Naive thymus-derived CD4-positive, alpha-beta T cell (primary cell): ENCODE measurements around the gene LGALS9C. TPM values are rescaled to one million over a fixed set of nuclear protein-coding genes. Genes with fewer than 3 reads are reported as not detected.
"Not testable (repeated sequence)": the region's sequence is repeated elsewhere in the genome, so short reads cannot be mapped to it uniquely, and the experiment has no call there.

Source experiments
- ATAC-seq: fragments of 150-1000 bp; cut with Tn5 transposase; 2 replicates; pipeline ENCODE4 v1.10.0; 2021; ENCODE audit warnings: mild to moderate bottlenecking, moderate library complexity
- CTCF ChIA-PET: fragments of 350-600 bp; sonication (Branson Sonifier 250); formaldehyde crosslinking; loops from one replicate; lab custom pipeline; 2021; ENCODE audit warnings: antibody characterized with exemption; lab: Charles Lee
- POLR2A ChIA-PET: fragments of 350-600 bp; sonication (Branson Sonifier 250); formaldehyde crosslinking; loops from one replicate; lab custom pipeline; 2021; ENCODE audit warnings: antibody characterized with exemption, inconsistent platforms; lab: Charles Lee
- DNase-seq, 9 donors: peaks; one replicate each; pipeline versions ENCODE4 v3.0.0 to v3.0.0-alpha.2; 2020 to 2022; ENCODE audit warnings: mixed read lengths in 1 of 9
- H3K27ac ChIP-seq: one replicate; pipeline ENCODE4 v1.7.0; 2013; ENCODE audit warnings: mild to moderate bottlenecking, low read depth, low read length, moderate library complexity
- H3K27me3 ChIP-seq, 2 donors: one replicate each; pipeline ENCODE4 v1.7.0; 2013; ENCODE audit warnings: low read length in 2 of 2, mild to moderate bottlenecking in 2 of 2, moderate library complexity in 2 of 2; ENCODE audit not compliant: control insufficient read depth in 2 of 2, insufficient read depth in 2 of 2
- H3K36me3 ChIP-seq, 3 experiments: 1 replicate in 2 of 3; 2 replicates in 1 of 3; pipeline ENCODE4 v1.7.0; 2013; ENCODE audit warnings: low read length in 3 of 3, mild to moderate bottlenecking in 3 of 3, moderate library complexity in 1 of 3; ENCODE audit not compliant: insufficient read depth in 3 of 3, control insufficient read depth in 2 of 3
- H3K4me1 ChIP-seq, 2 donors: one replicate each; pipeline ENCODE4 v1.7.0; 2013; ENCODE audit warnings: low read length in 2 of 2, mild to moderate bottlenecking in 2 of 2, moderate library complexity in 1 of 2; ENCODE audit not compliant: control insufficient read depth in 2 of 2, insufficient read depth in 2 of 2
- H3K4me3 ChIP-seq: 2 replicates; pipeline ENCODE4 v1.7.0; 2013; ENCODE audit warnings: mild to moderate bottlenecking, low read length
- H3K9me3 ChIP-seq, 3 experiments: 1 replicate in 2 of 3; 2 replicates in 1 of 3; pipeline ENCODE4 v1.7.0; 2013; ENCODE audit warnings: low read length in 3 of 3; ENCODE audit not compliant: control insufficient read depth in 2 of 3
- H3K27ac Mint-ChIP-seq, 9 donors: one replicate each; pipeline ENCODE4 v1.8.0; 2020 to 2022; ENCODE audit warnings: mixed read lengths in 9 of 9, mild to moderate bottlenecking in 8 of 9, moderate library complexity in 5 of 9, inconsistent platforms in 2 of 9
- H3K27me3 Mint-ChIP-seq, 5 donors: one replicate each; pipeline ENCODE4 v1.8.0; 2021 to 2022; ENCODE audit warnings: mixed read lengths in 5 of 5, mild to moderate bottlenecking in 1 of 5
- H3K36me3 Mint-ChIP-seq, 5 donors: one replicate each; pipeline ENCODE4 v1.8.0; 2020 to 2022; ENCODE audit warnings: mixed read lengths in 5 of 5, mild to moderate bottlenecking in 3 of 5, inconsistent platforms in 1 of 5
- H3K4me1 Mint-ChIP-seq, 7 donors: one replicate each; pipeline ENCODE4 v1.8.0; 2020 to 2022; ENCODE audit warnings: mixed read lengths in 7 of 7, mild to moderate bottlenecking in 3 of 7, inconsistent platforms in 1 of 7
- H3K4me3 Mint-ChIP-seq, 10 donors: one replicate each; pipeline ENCODE4 v1.8.0; 2020 to 2022; ENCODE audit warnings: mild to moderate bottlenecking in 10 of 10, mixed read lengths in 10 of 10, moderate library complexity in 6 of 10, inconsistent platforms in 2 of 10
- H3K9me3 Mint-ChIP-seq, 11 donors: one replicate each; pipeline ENCODE4 v1.8.0; 2020 to 2022; ENCODE audit warnings: mixed read lengths in 11 of 11, mild to moderate bottlenecking in 4 of 11, inconsistent platforms in 1 of 11, moderate library complexity in 1 of 11
- intact Hi-C, 2 donors: fragments of 100-400 bp; cut with micrococcal nuclease; formaldehyde crosslinking; loops; one replicate each; pipeline ENCODE4 v1.15.1; 2023
- polyA plus RNA-seq, 2 donors: library from polyadenylated mRNA; unstranded; fragments of 300-500 nt; fragmentation: Illumina TruSeq; gene quantifications; one replicate each; pipeline ENCODE4 v1.2.3, GENCODE V29; 2021
- total RNA-seq, 6 experiments: library from RNA in 5 of 6; stranded (reverse) in 5 of 6; gene quantifications; 1 replicate in 5 of 6; 2 replicates in 1 of 6; pipeline ENCODE4 v1.2.3 and lab custom pipeline; 2021 to 2026

Gene LGALS9C
- total and polyA plus RNA-seq, 7 experiments from 2014 or later = 0.24 to 1.4 (median 0.80) TPM; not detected in 3

GRCh38 chr17:18448311-18448710, 28.3 kb upstream of the LGALS9C start:
- H3K4me3 Mint-ChIP-seq, H3K27ac Mint-ChIP-seq, POLR2A ChIA-PET, H3K4me1 ChIP-seq, CTCF ChIA-PET, H3K36me3 Mint-ChIP-seq, H3K4me3 ChIP-seq, H3K36me3 ChIP-seq, H3K9me3 Mint-ChIP-seq, DNase-seq, H3K27me3 Mint-ChIP-seq, H3K27ac ChIP-seq, H3K27me3 ChIP-seq, H3K4me1 Mint-ChIP-seq, ATAC-seq, H3K9me3 ChIP-seq, intact Hi-C loops: not testable (repeated sequence)

DNA sequence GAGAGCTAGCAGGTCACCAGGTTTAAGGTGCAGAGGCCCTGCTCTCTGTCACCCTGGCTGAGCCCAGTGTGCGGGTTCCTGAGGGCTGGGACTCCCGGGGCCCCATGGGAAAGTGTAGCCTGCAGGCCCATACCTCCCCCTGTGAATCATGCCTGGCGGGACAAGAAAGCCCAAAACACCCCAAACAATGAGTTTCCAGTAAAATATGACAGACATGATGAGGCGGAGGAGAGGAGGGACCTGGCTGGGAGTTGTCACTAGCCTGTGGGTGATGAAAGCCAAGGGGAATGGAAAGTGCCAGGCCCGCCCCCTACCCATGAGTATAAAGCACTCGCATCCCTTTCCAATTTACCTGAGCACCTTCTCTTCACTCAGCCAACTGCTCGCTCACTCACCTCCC, 26.8 kb upstream of the LGALS9C start:
- POLR2A ChIA-PET, H3K4me1 ChIP-seq, H3K27me3 Mint-ChIP-seq, H3K9me3 Mint-ChIP-seq, ATAC-seq, H3K4me1 Mint-ChIP-seq, H3K36me3 ChIP-seq, H3K4me3 Mint-ChIP-seq, H3K36me3 Mint-ChIP-seq, DNase-seq, CTCF ChIA-PET, H3K9me3 ChIP-seq, intact Hi-C loops, H3K4me3 ChIP-seq, H3K27ac Mint-ChIP-seq, H3K27ac ChIP-seq, H3K27me3 ChIP-seq: not testable (repeated sequence)

DNA sequence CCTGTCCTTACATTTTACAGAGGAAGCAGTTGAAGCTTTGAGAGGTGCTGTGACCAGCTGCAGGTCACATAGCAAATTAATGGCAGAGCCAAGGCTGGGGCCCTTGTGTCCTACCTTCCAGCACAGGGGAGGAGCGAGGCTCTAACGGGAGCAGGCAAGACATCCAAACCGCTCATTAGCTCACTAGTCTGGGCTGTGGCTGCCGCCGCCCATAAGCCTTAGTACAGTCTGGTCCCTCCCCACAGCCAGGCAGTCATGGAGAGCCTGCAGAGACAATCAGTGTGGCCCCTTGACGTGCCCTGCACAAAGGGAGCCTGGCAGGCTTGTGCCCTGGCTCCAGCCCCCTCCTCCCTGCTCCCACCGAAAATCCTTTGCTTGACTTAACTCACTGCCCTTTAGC, 25.6 kb upstream of the LGALS9C start:
- H3K4me3 Mint-ChIP-seq, intact Hi-C loops, H3K36me3 ChIP-seq, H3K27me3 ChIP-seq, ATAC-seq, H3K4me1 ChIP-seq, CTCF ChIA-PET, H3K27me3 Mint-ChIP-seq, H3K27ac Mint-ChIP-seq, H3K9me3 Mint-ChIP-seq, H3K9me3 ChIP-seq, POLR2A ChIA-PET, H3K27ac ChIP-seq, H3K4me3 ChIP-seq, H3K36me3 Mint-ChIP-seq, DNase-seq, H3K4me1 Mint-ChIP-seq: not testable (repeated sequence)

DNA sequence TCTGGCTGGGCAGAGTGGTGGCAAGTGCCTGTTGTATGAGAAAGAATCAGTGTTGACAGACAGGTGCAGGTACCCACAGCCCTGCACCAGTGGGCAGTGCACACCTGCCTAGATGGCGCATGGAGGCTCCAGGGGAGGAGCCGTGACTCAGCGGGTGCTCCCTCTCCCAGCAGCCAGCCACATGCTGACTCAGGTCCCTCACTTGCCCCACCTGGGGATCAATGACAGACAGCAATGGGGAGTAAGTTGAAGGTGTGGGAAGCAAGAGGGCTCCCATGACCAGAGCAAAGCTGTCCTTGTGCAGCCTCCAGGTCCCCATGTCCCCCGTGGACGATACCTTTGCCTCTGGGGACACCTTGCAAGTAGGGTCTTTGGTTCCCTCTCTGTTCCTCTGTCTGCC, 24.6 kb upstream of the LGALS9C start:
- H3K4me1 ChIP-seq, H3K4me1 Mint-ChIP-seq, H3K4me3 Mint-ChIP-seq, DNase-seq, H3K27me3 Mint-ChIP-seq, H3K36me3 Mint-ChIP-seq, POLR2A ChIA-PET, intact Hi-C loops, ATAC-seq, H3K4me3 ChIP-seq, H3K36me3 ChIP-seq, H3K9me3 ChIP-seq, H3K27me3 ChIP-seq, H3K9me3 Mint-ChIP-seq, H3K27ac Mint-ChIP-seq, CTCF ChIA-PET, H3K27ac ChIP-seq: not testable (repeated sequence)

DNA sequence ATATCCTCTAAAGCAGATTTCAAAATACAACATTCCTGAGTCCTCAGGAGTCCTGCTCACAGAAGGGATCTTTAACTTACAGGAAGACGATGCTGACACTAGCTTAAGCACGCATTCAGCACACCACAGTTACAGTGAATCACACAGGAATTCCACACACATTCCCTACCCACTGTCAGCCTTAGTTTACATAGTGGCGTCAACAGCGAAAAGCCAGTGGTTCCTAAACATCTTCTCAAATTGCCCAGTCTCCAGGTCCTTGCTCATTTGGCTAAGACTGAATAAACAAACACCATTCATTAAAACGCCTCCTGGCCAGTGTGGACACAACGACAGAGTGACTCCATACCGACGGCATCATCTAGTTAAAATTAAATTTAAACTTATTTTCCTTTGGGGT, 17.6 kb upstream of the LGALS9C start:
- CTCF ChIA-PET, H3K36me3 ChIP-seq, H3K36me3 Mint-ChIP-seq, H3K4me3 Mint-ChIP-seq, H3K9me3 ChIP-seq, DNase-seq, H3K4me1 ChIP-seq, H3K27ac ChIP-seq, H3K9me3 Mint-ChIP-seq, H3K4me1 Mint-ChIP-seq, H3K27me3 Mint-ChIP-seq, intact Hi-C loops, H3K27me3 ChIP-seq, H3K4me3 ChIP-seq, POLR2A ChIA-PET, ATAC-seq, H3K27ac Mint-ChIP-seq: not testable (repeated sequence)

GRCh38 chr17:18463831-18464502, 12.6 kb upstream of the LGALS9C start:
- H3K36me3 ChIP-seq, CTCF ChIA-PET, intact Hi-C loops, H3K9me3 ChIP-seq, H3K4me1 ChIP-seq, H3K4me1 Mint-ChIP-seq, DNase-seq, POLR2A ChIA-PET, H3K27ac ChIP-seq, H3K27me3 Mint-ChIP-seq, H3K36me3 Mint-ChIP-seq, H3K4me3 ChIP-seq, ATAC-seq, H3K27me3 ChIP-seq, H3K27ac Mint-ChIP-seq, H3K9me3 Mint-ChIP-seq, H3K4me3 Mint-ChIP-seq: not testable (repeated sequence)

- H3K4me1 ChIP-seq, intact Hi-C loops, H3K4me3 Mint-ChIP-seq, H3K27ac ChIP-seq, H3K9me3 Mint-ChIP-seq, POLR2A ChIA-PET, H3K9me3 ChIP-seq, H3K4me1 Mint-ChIP-seq, DNase-seq, H3K27me3 ChIP-seq, H3K27me3 Mint-ChIP-seq, H3K36me3 ChIP-seq, H3K36me3 Mint-ChIP-seq, ATAC-seq, H3K4me3 ChIP-seq, CTCF ChIA-PET, H3K27ac Mint-ChIP-seq: not testable (repeated sequence)
These were observed 10.2 kb upstream of the LGALS9C start for GRCh38 chr17:18466250-18466983.
